Mesendoderm (in vitro differentiated cells): ENCODE data around the gene CYP4F8.
"Not testable (repeated sequence)": the region's sequence is repeated elsewhere in the genome, so short reads cannot be mapped to it uniquely, and the experiment has no call there.

Source experiments
- DNase-seq: peaks from one replicate; pipeline ENCODE4 v3.0.0; 2013
- H2AK5ac ChIP-seq: 2 replicates; pipeline ENCODE4 v1.6.1; 2013; ENCODE audit warnings: low read length, inconsistent platforms
- H2BK120ac ChIP-seq: 2 replicates; pipeline ENCODE4 v1.6.1; 2013; ENCODE audit warnings: low read depth, mild to moderate bottlenecking, low read length, moderate library complexity, mixed read lengths
- H2BK15ac ChIP-seq: replicated peaks from 2 replicates; pipeline ENCODE4 v1.6.1; 2013; ENCODE audit warnings: low read depth, mild to moderate bottlenecking, moderate library complexity
- H2BK5ac ChIP-seq: 2 replicates; pipeline ENCODE4 v1.6.1; 2013; ENCODE audit warnings: low read length, inconsistent platforms
- H3K18ac ChIP-seq: 2 replicates; pipeline ENCODE4 v1.6.1; 2013; ENCODE audit warnings: mild to moderate bottlenecking, low read length, mixed read lengths
- H3K23ac ChIP-seq: one replicate; pipeline ENCODE4 v1.6.1; 2013; ENCODE audit warnings: low read length
- H3K27ac ChIP-seq: 2 replicates; pipeline ENCODE4 v1.5.1; 2013; ENCODE audit warnings: low read depth, mild to moderate bottlenecking, inconsistent platforms, low read length, moderate library complexity
- H3K27me3 ChIP-seq: 2 replicates; pipeline ENCODE4 v1.6.1; 2013; ENCODE audit warnings: low read length, control low read depth, mild to moderate bottlenecking, inconsistent platforms; ENCODE audit not compliant: insufficient read depth, poor library complexity
- H3K36me3 ChIP-seq: 2 replicates; pipeline ENCODE4 v1.6.1; 2013; ENCODE audit warnings: low read length, inconsistent platforms; ENCODE audit not compliant: control insufficient read depth, insufficient read depth
- H3K4ac ChIP-seq: one replicate; pipeline ENCODE4 v1.6.1; 2013; ENCODE audit warnings: low read depth, mild to moderate bottlenecking, low read length, moderate library complexity
- H3K4me1 ChIP-seq: 2 replicates; pipeline ENCODE4 v1.6.1; 2013; ENCODE audit warnings: low read depth, low read length, inconsistent platforms; ENCODE audit not compliant: control insufficient read depth
- H3K4me2 ChIP-seq: 2 replicates; pipeline ENCODE4 v1.6.1; 2013; ENCODE audit warnings: low read length
- H3K4me3 ChIP-seq: 2 replicates; pipeline ENCODE4 v1.5.1; 2013; ENCODE audit warnings: mild to moderate bottlenecking, low read length
- H3K56ac ChIP-seq: one replicate; pipeline ENCODE4 v1.6.1; 2013; ENCODE audit warnings: low read length
- H3K79me1 ChIP-seq: 2 replicates; pipeline ENCODE4 v1.6.1; 2013; ENCODE audit warnings: low read length, inconsistent platforms
- H3K79me2 ChIP-seq: 2 replicates; pipeline ENCODE4 v1.6.1; 2013; ENCODE audit warnings: mild to moderate bottlenecking, low read length; ENCODE audit not compliant: control insufficient read depth, insufficient read depth
- H3K9ac ChIP-seq: 2 replicates; pipeline ENCODE4 v1.6.1; 2013; ENCODE audit warnings: low read length, inconsistent platforms
- H4K5ac ChIP-seq: one replicate; pipeline ENCODE4 v1.6.1; 2013; ENCODE audit warnings: low read length
- H4K8ac ChIP-seq: one replicate; pipeline ENCODE4 v1.6.1; 2013; ENCODE audit warnings: low read depth, mild to moderate bottlenecking, control low read depth, low read length, moderate library complexity
- WGBS: extraction: QIAGEN DNeasy Blood & Tissue Kit; methylation state at CpG from one replicate; pipeline ENCODE4 v1.1.7; 2013; ENCODE audit warnings: low lambda C conversion rate, missing lambda C conversion rate; ENCODE audit not compliant: insufficient coverage; ENCODE audit errors: extremely low coverage; 5-methylcytosine and 5-hydroxymethylcytosine counted together

CYP4F8 gene

DNA sequence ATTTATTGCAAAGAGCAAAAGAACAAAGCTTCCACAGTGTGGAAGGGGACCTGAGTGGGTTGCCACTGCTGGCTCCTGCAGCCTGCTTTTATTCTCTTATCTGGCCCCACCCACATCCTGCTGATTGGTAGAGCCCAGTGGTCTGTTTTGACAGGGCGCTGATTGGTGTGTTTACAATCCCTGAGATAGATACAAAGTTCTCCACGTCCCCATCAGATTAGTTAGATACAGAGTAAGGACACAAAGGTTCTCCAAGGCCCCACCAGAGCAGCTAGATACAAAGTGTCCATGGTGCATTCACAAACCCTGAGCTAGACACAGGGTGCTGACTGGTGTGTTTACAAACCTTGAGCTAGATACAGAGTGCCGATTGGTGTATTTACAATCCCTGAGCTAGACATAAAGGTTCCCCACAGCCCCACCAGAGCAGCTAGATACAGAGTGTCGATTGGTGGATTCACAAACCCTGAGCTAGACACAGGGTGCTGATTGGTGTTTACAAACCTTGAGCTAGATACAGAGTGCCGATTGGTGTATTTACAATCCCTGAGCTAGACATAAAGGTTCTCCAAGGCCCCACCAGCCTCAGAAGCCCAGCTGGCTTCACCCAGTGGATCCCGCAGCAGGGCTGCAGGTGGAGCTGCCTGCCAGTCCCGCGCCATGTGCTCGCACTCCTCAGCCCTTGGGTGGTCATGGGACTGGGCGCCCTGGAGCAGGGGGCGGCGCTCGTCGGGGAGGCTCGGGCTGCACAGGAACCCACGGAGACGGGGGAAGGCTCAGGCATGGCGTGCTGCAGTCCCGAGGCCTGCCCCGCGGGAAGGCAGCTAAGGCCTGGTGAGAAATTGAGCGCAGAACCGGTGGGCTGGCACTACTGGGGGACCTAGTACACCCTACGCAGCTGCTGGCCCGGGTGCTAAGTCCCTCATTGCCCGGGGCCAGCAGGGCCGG is 6.8 kb upstream of the CYP4F8 start:
- H4K8ac ChIP-seq, H2BK120ac ChIP-seq, H4K5ac ChIP-seq, H3K79me1 ChIP-seq, H3K18ac ChIP-seq, H2AK5ac ChIP-seq, H3K79me2 ChIP-seq, H3K27me3 ChIP-seq, H3K4me2 ChIP-seq, DNase-seq, H3K36me3 ChIP-seq, H3K4me1 ChIP-seq, H3K56ac ChIP-seq, H3K27ac ChIP-seq, H2BK15ac ChIP-seq, H2BK5ac ChIP-seq, H3K9ac ChIP-seq, H3K4me3 ChIP-seq, H3K23ac ChIP-seq, H3K4ac ChIP-seq: not testable (repeated sequence)
- no CpG with 5 or more reads among the region's 27 CpGs for WGBS

DNA sequence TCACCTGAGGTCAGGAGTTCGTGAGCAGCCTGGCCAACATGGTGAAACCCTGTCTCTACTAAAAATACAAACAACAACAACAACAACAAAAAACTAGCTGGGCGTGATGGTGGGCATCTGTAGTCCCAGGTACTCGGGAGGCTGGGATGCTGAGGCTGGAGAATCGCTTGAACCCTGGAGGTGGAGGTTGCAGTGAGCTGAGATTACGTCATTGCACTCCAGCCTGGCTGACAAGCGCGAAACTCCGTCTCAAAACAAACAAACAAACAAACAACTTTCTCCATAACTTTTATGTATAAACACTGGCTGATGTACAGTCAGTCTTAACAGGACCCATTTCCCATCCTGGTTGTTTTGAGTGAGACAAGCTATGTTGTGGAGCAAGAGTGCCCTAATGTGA is 5.8 kb upstream of the CYP4F8 start:
- Histone ChIP-seq H3K4ac (no peak overlapping the region), H2AK5ac (no peak overlapping the region), H3K4me3 (no peak overlapping the region), H3K36me3 (no peaks in the 10 kb centered on the region), H4K8ac (no peak overlapping the region), H2BK15ac (no peak overlapping the region), H3K18ac (no peak overlapping the region), H3K79me1 (no peaks in the 10 kb centered on the region), H2BK120ac (no peak overlapping the region), H2BK5ac (no peak overlapping the region), H4K5ac (no peak overlapping the region), H3K4me2 (no peak overlapping the region), H3K56ac (no peak overlapping the region), H3K79me2 (no peaks in the 10 kb centered on the region), H3K4me1 (no peaks in the 10 kb centered on the region), H3K27ac (no peak overlapping the region), H3K9ac (no peak overlapping the region), H3K23ac (no peak overlapping the region), H3K27me3 (no peaks in the 10 kb centered on the region)
- no CpG with 5 or more reads among the region's 8 CpGs for WGBS
- no peak for DNase-seq

DNA sequence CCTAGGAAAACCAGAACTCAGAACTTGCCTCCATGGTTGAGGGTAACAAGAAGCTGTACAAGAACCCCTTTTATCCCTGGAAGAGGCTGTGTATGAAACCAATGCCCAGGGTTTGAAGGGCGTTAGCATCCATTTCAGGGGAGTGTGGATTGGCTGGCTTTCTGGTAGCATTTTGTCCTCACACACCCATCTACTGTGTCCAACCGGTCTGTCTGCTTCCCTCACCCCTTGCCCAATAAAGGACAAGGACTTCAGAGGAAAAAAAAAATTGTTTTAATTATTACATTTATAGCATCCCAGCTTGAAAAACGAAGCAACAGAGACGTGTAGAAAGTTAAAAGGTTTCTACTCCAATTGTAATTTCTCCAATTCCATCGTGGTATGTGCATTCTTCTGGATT is 2.7 kb upstream of the CYP4F8 start:
- H2BK15ac ChIP-seq = no peak overlapping the region
- no peak overlapping the region for H3K4ac ChIP-seq
- H3K18ac ChIP-seq = no peak overlapping the region
- WGBS = no CpG with 5 or more reads among the region's 5 CpGs
- no peak overlapping the region for H3K4me3 ChIP-seq
- no peak overlapping the region for H2AK5ac ChIP-seq
- DNase-seq = no peak
- H3K79me2 ChIP-seq = no peaks in the 10 kb centered on the region
- no peaks in the 10 kb centered on the region for H3K79me1 ChIP-seq
- H3K23ac ChIP-seq = no peak overlapping the region
- no peak overlapping the region for H2BK5ac ChIP-seq
- no peak overlapping the region for H3K4me2 ChIP-seq
- no peak overlapping the region for H2BK120ac ChIP-seq
- no peak overlapping the region for H3K27ac ChIP-seq
- no peaks in the 10 kb centered on the region for H3K27me3 ChIP-seq
- H3K36me3 ChIP-seq = no peaks in the 10 kb centered on the region
- H4K8ac ChIP-seq = no peak overlapping the region
- no peak overlapping the region for H4K5ac ChIP-seq
- H3K56ac ChIP-seq = no peak overlapping the region
- no peaks in the 10 kb centered on the region for H3K4me1 ChIP-seq
- H3K9ac ChIP-seq = no peak overlapping the region

DNA sequence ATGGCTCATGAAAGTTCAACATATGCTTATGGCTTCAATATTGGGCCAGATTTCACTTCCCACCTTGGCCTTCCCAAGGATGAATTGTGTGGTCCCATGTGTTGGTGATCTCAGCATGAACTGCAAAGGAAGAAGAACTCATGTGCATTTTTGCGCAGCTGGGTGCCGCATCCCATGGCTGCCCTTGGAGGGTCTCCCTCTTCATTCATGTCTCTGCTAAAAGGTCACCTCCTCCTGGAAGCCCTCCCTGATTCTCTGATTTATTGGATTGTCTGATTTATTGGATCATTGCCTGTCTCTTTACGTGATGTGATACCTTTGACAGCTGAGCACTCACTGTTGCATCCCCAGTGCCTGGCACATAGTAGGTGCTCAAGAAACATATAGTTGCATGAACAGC is 1.7 kb upstream of the CYP4F8 start:
- no CpG with 5 or more reads among the region's 3 CpGs for WGBS
- no peak overlapping the region for H2AK5ac ChIP-seq
- H4K8ac ChIP-seq = no peak overlapping the region
- no peak overlapping the region for H3K27ac ChIP-seq
- no peaks in the 10 kb centered on the region for H3K79me1 ChIP-seq
- H3K4me1 ChIP-seq = no peaks in the 10 kb centered on the region
- H3K4ac ChIP-seq = no peak overlapping the region
- no peaks in the 10 kb centered on the region for H3K36me3 ChIP-seq
- no peak overlapping the region for H3K56ac ChIP-seq
- no peak overlapping the region for H4K5ac ChIP-seq
- H3K18ac ChIP-seq = no peak overlapping the region
- no peak overlapping the region for H2BK5ac ChIP-seq
- H3K9ac ChIP-seq = no peak overlapping the region
- no peak overlapping the region for H3K4me2 ChIP-seq
- H2BK120ac ChIP-seq = no peak overlapping the region
- no peak overlapping the region for H2BK15ac ChIP-seq
- H3K23ac ChIP-seq = no peak overlapping the region
- no peaks in the 10 kb centered on the region for H3K79me2 ChIP-seq
- H3K27me3 ChIP-seq = no peaks in the 10 kb centered on the region
- H3K4me3 ChIP-seq = no peak overlapping the region
- DNase-seq = no peak

DNA sequence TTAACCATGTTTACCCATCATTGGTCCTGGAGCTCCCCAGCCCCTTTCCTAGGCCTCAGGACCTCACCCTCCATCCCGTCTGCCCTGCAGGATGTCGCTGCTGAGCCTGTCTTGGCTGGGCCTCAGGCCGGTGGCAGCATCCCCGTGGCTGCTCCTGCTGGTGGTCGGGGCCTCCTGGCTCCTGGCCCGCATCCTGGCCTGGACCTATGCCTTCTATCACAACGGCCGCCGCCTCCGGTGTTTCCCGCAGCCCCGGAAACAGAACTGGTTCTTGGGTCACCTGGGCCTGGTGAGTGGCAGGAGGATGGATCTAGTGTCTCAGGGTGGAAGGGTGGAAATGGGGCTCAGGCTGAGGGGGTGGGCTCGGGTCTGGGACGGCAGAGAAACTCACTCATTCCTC is 508 bp downstream of the CYP4F8 start:
- H3K36me3 ChIP-seq = no peaks in the 10 kb centered on the region
- no peak overlapping the region for H2BK5ac ChIP-seq
- no peak overlapping the region for H3K9ac ChIP-seq
- H3K18ac ChIP-seq = no peak overlapping the region
- no peak overlapping the region for H2AK5ac ChIP-seq
- no peak for DNase-seq
- no peak overlapping the region for H3K56ac ChIP-seq
- H4K5ac ChIP-seq = no peak overlapping the region
- H2BK15ac ChIP-seq = no peak overlapping the region
- no peaks in the 10 kb centered on the region for H3K79me2 ChIP-seq
- no peak overlapping the region for H3K23ac ChIP-seq
- no peak overlapping the region for H4K8ac ChIP-seq
- no peak overlapping the region for H3K4me3 ChIP-seq
- no peak overlapping the region for H3K4ac ChIP-seq
- no peaks in the 10 kb centered on the region for H3K27me3 ChIP-seq
- no peaks in the 10 kb centered on the region for H3K4me1 ChIP-seq
- H3K4me2 ChIP-seq = no peak overlapping the region
- WGBS = no CpG with 5 or more reads among the region's 14 CpGs
- no peak overlapping the region for H3K27ac ChIP-seq
- H3K79me1 ChIP-seq = no peaks in the 10 kb centered on the region
- H2BK120ac ChIP-seq = no peak overlapping the region

DNA sequence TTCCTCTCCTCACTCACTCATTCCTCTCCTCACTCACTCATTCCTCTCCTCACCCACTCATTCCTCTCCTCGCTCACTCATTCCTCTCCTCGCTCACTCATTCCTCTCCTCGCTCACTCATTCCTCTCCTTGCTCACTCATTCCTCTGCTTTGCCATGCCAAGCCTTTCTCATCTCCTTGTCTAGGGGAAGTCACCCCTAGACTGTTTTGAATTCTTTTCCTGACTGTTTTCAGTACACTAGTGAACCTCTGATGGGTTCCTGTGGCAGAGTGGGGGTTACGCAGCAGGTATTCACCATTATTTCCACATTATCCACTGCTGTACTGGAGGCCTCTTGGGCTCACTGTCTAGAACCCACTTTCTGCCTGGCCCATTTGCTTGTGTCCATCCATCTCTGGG is 1.2 kb downstream of the CYP4F8 start:
- no peak overlapping the region for H3K4me2 ChIP-seq
- H3K4me1 ChIP-seq = no peaks in the 10 kb centered on the region
- no peak overlapping the region for H3K23ac ChIP-seq
- H3K27me3 ChIP-seq = no peaks in the 10 kb centered on the region
- H3K9ac ChIP-seq = no peak overlapping the region
- H3K79me1 ChIP-seq = no peaks in the 10 kb centered on the region
- no peak overlapping the region for H4K8ac ChIP-seq
- H2BK120ac ChIP-seq = no peak overlapping the region
- no peak overlapping the region for H3K56ac ChIP-seq
- H2BK5ac ChIP-seq = no peak overlapping the region
- WGBS = no CpG with 5 or more reads among the region's 4 CpGs
- no peak overlapping the region for H3K18ac ChIP-seq
- DNase-seq = no peak
- H4K5ac ChIP-seq = no peak overlapping the region
- no peak overlapping the region for H3K4ac ChIP-seq
- no peak overlapping the region for H2AK5ac ChIP-seq
- no peaks in the 10 kb centered on the region for H3K79me2 ChIP-seq
- no peaks in the 10 kb centered on the region for H3K36me3 ChIP-seq
- no peak overlapping the region for H3K27ac ChIP-seq
- no peak overlapping the region for H3K4me3 ChIP-seq
- no peak overlapping the region for H2BK15ac ChIP-seq
